MM.1S (cell line): Measurements from ENCODE around the gene AUTS2.

Source experiments
- DNase-seq: peaks from one replicate; pipeline ENCODE4 v3.0.0-alpha.2; 2015
- H2AFZ ChIP-seq: fragments of 300-600 bp; sonication (generic); 2 replicates; pipeline ENCODE4 v1.6.0; 2016; ENCODE audit warnings: antibody characterized with exemption, low read length
- H3F3A ChIP-seq: fragments of 300-600 bp; sonication (generic); 2 replicates; pipeline ENCODE4 v1.6.1; 2016; ENCODE audit warnings: mild to moderate bottlenecking, antibody characterized with exemption, low read length, moderate library complexity, mixed read lengths; ENCODE audit not compliant: insufficient read depth
- H3K27ac ChIP-seq: fragments of 300-600 bp; sonication (generic); 2 replicates; pipeline ENCODE4 v1.5.1; 2016; ENCODE audit warnings: mild to moderate bottlenecking, low read length
- H3K27me3 ChIP-seq: fragments of 300-600 bp; sonication (generic); replicated peaks from 2 replicates; pipeline ENCODE4 v1.6.0; 2016; ENCODE audit warnings: low read length; ENCODE audit not compliant: insufficient read depth
- H3K36me3 ChIP-seq: fragments of 300-600 bp; sonication (generic); replicated peaks from 2 replicates; pipeline ENCODE4 v1.6.1; 2016; ENCODE audit warnings: mild to moderate bottlenecking, low read length, mixed read lengths; ENCODE audit not compliant: insufficient read depth
- H3K4me1 ChIP-seq: fragments of 300-600 bp; sonication (generic); 2 replicates; pipeline ENCODE4 v1.6.1; 2016; ENCODE audit warnings: low read length, mixed read lengths
- H3K4me2 ChIP-seq: fragments of 300-600 bp; sonication (generic); 2 replicates; pipeline ENCODE4 v1.6.0; 2016; ENCODE audit warnings: low read depth, low read length
- H3K4me3 ChIP-seq: fragments of 300-600 bp; sonication (generic); 2 replicates; pipeline ENCODE4 v1.5.1; 2016; ENCODE audit warnings: low read length, mixed read lengths
- H3K79me2 ChIP-seq: fragments of 300-600 bp; sonication (generic); 2 replicates; pipeline ENCODE4 v1.6.1; 2016; ENCODE audit warnings: mixed run types, low read length, mixed read lengths
- H3K9ac ChIP-seq: fragments of 300-600 bp; sonication (generic); 2 replicates; pipeline ENCODE4 v1.6.1; 2016; ENCODE audit warnings: low read length, mixed read lengths
- H3K9me2 ChIP-seq: fragments of 300-600 bp; sonication (generic); replicated peaks from 2 replicates; pipeline ENCODE4 v1.6.1; 2016; ENCODE audit warnings: mild to moderate bottlenecking, low read length, mixed read lengths; ENCODE audit not compliant: insufficient read depth
- H3K9me3 ChIP-seq: fragments of 300-600 bp; sonication (generic); replicated peaks from 2 replicates; pipeline ENCODE4 v1.6.1; 2016; ENCODE audit warnings: mild to moderate bottlenecking, low read length, mixed read lengths; ENCODE audit not compliant: insufficient read depth
- H4K20me1 ChIP-seq: fragments of 300-600 bp; sonication (generic); 2 replicates; pipeline ENCODE4 v1.6.1; 2016; ENCODE audit warnings: mild to moderate bottlenecking, low read length, moderate library complexity, mixed read lengths; ENCODE audit not compliant: insufficient read depth
- EZH2 ChIP-seq: fragments of 300-600 bp; sonication (generic); optimal IDR thresholded peaks from 2 replicates; pipeline ENCODE3; 2017; ENCODE audit warnings: low read depth, mild to moderate bottlenecking, antibody characterized with exemption, low read length, mixed read lengths
- EZH2phosphoT487 ChIP-seq: fragments of 300-600 bp; sonication (generic); IDR thresholded peaks from 2 replicates; pipeline ENCODE4 v1.6.1; 2018; ENCODE audit warnings: antibody characterized with exemption, low read length
- TF ChIP-seq, protein P1 (sequence below): fragments of 300-600 bp; sonication (generic); IDR thresholded peaks from 2 replicates; pipeline ENCODE4 v1.5.1; 2016; ENCODE audit warnings: antibody characterized with exemption, low read length, mixed read lengths

Gene AUTS2

DNA sequence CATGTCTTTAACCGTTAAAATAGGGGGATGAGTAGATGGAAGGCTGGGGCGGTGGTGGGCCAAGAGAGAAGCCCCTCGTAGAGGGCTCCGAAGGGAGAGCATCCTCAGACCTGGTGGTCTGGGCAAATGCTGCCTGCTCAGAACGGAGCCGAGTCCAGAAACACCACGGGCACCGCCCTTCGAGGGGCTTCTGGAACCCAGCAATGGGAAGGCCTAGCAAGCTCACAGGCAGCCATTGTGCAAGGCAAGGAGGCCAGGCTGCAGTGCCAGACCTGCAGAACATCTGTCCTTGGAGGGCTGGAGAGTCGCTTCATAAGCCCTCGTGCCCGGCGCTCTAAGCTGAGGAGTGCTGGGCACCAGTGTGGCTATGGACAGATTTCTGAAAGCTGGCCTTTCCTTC lies 889.6 kb downstream of the AUTS2 start:
- TF ChIP-seq, protein P1, sequence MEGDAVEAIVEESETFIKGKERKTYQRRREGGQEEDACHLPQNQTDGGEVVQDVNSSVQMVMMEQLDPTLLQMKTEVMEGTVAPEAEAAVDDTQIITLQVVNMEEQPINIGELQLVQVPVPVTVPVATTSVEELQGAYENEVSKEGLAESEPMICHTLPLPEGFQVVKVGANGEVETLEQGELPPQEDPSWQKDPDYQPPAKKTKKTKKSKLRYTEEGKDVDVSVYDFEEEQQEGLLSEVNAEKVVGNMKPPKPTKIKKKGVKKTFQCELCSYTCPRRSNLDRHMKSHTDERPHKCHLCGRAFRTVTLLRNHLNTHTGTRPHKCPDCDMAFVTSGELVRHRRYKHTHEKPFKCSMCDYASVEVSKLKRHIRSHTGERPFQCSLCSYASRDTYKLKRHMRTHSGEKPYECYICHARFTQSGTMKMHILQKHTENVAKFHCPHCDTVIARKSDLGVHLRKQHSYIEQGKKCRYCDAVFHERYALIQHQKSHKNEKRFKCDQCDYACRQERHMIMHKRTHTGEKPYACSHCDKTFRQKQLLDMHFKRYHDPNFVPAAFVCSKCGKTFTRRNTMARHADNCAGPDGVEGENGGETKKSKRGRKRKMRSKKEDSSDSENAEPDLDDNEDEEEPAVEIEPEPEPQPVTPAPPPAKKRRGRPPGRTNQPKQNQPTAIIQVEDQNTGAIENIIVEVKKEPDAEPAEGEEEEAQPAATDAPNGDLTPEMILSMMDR: no peak
- TF ChIP-seq EZH2 (no peak), EZH2phosphoT487 (no peak)
- Histone ChIP-seq H3K9me3 (no peaks in the 10 kb centered on the region), H4K20me1 (no peaks in the 10 kb centered on the region), H3K27ac (no peak overlapping the region), H3K4me1 (no peaks in the 10 kb centered on the region), H3K4me3 (no peak overlapping the region), H3K4me2 (no peak overlapping the region), H2AFZ (no peak overlapping the region), H3K36me3 (no peaks in the 10 kb centered on the region), H3K9me2 (no peaks in the 10 kb centered on the region), H3K79me2 (no peaks in the 10 kb centered on the region), H3K27me3 (no peaks in the 10 kb centered on the region), H3K9ac (no peak overlapping the region), H3F3A (no peaks in the 10 kb centered on the region)
- DNase-seq: no peak

DNA sequence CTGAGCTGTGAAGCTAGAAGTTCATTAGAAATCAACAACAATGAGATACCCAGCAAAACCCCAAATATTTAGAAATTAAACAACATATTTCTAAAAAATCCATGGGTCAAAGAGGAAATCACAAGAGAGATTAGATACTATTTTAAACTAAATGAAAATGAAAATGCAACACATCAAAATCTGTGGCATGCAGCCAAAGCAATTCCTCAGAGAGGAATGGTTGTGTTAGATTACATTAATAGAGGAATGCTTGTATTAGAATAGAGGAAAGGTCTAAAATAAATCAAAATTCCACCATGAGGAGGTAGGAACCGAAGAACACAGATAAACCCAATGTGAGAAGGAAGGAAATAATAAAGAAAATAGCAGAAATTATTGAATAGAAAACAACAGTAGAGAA lies 891.5 kb downstream of the AUTS2 start:
- no peak overlapping the region for H3K4me3 ChIP-seq
- no peak overlapping the region for H3K27ac ChIP-seq
- TF ChIP-seq EZH2phosphoT487 (no peak), EZH2 (no peak)
- TF ChIP-seq, protein P1: no peak
- H3K27me3 ChIP-seq: no peaks in the 10 kb centered on the region
- no peak overlapping the region for H2AFZ ChIP-seq
- H3K4me2 ChIP-seq: no peak overlapping the region
- no peak for DNase-seq
- H3K9me2 ChIP-seq: no peaks in the 10 kb centered on the region
- H4K20me1 ChIP-seq: no peaks in the 10 kb centered on the region
- H3K79me2 ChIP-seq: no peaks in the 10 kb centered on the region
- no peak overlapping the region; the same call in 1 of the 2 replicates for H3K9ac ChIP-seq
- H3F3A ChIP-seq: no peaks in the 10 kb centered on the region
- H3K4me1 ChIP-seq: no peaks in the 10 kb centered on the region
- no peaks in the 10 kb centered on the region for H3K9me3 ChIP-seq
- no peaks in the 10 kb centered on the region for H3K36me3 ChIP-seq

- no peaks in the 10 kb centered on the region for H3K36me3 ChIP-seq
- H2AFZ ChIP-seq: no peak overlapping the region
These were observed 894.4 kb downstream of the AUTS2 start for GRCh38 chr7:70492625-70493024.

More at GRCh38 chr7:70492625-70493024, 894.4 kb downstream of the AUTS2 start:
- H4K20me1 ChIP-seq: no peaks in the 10 kb centered on the region
- H3K4me1 ChIP-seq: no peaks in the 10 kb centered on the region
- DNase-seq: no peak
- H3K9ac ChIP-seq: no peak overlapping the region
- H3K27ac ChIP-seq: no peak overlapping the region
- no peak overlapping the region for H3K4me3 ChIP-seq
- no peak for TF ChIP-seq EZH2phosphoT487
- TF ChIP-seq, protein P1: no peak
- TF ChIP-seq EZH2: no peak
- no peaks in the 10 kb centered on the region for H3K79me2 ChIP-seq
- no peaks in the 10 kb centered on the region for H3K9me3 ChIP-seq
- no peak overlapping the region for H3K4me2 ChIP-seq
- H3K9me2 ChIP-seq: no peaks in the 10 kb centered on the region
- no peaks in the 10 kb centered on the region for H3F3A ChIP-seq
- no peaks in the 10 kb centered on the region for H3K27me3 ChIP-seq
